Hepatocyte (in vitro differentiated cells): ENCODE results near the gene POLA2.

Source experiments
- CTCF ChIP-seq: fragments of 200-600 bp; sonication (generic); IDR thresholded peaks from 2 replicates; pipeline ENCODE4 v1.5.1; 2016; ENCODE audit warnings: antibody characterized with exemption, mild to moderate bottlenecking; ENCODE audit not compliant: poor library complexity
- EZH2 ChIP-seq: fragments of 200-600 bp; sonication (generic); IDR thresholded peaks from 2 replicates; pipeline ENCODE4 v1.6.1; 2016; ENCODE audit warnings: antibody characterized with exemption, mild to moderate bottlenecking, borderline replicate concordance
- EZH2phosphoT487 ChIP-seq: fragments of 200-600 bp; sonication (generic); IDR thresholded peaks from one replicate; pipeline ENCODE4 v1.6.1; 2018; ENCODE audit warnings: antibody characterized with exemption, mild to moderate bottlenecking, low read depth, moderate library complexity; ENCODE audit not compliant: unreplicated experiment, severe bottlenecking

- TF ChIP-seq CTCF (no peak), EZH2 (no peak), EZH2phosphoT487 (no peak)
These were observed 4.4 kb downstream of the POLA2 start for GRCh38 chr11:65266210-65266609.
